NCI-H446 treated with DMSO at 0.1 percent for 48 hours (cell line): ENCODE measurements around the gene ZNF66.
"Not testable (repeated sequence)": the region's sequence is repeated elsewhere in the genome, so short reads cannot be mapped to it uniquely, and the experiment has no call there.

Experiments
- DNase-seq: peaks from one replicate; lab custom pipeline; 2025; lab: John Stamatoyannopoulos, UW

ZNF66 gene

GRCh38 chr19:20776083-20777076 lies at the start of gene ZNF66:
Gene ZNF66 (plus strand): TSS chr19:20776304. CDS start chr19:20776448, 144 bp downstream.
- DNase-seq = no peak

- not testable (repeated sequence) for DNase-seq
Measured at GRCh38 chr19:20750169-20750568, 25.9 kb upstream of the ZNF66 start.

- DNase-seq = not testable (repeated sequence)
Measured at GRCh38 chr19:20752291-20752690, 23.8 kb upstream of the ZNF66 start.

- not testable (repeated sequence) for DNase-seq
Measured at GRCh38 chr19:20769225-20769736, 6.8 kb upstream of the ZNF66 start.

- DNase-seq = no peak
Measured at GRCh38 chr19:20787786-20788185, 11.7 kb downstream of the ZNF66 start.

- no peak for DNase-seq
Measured at GRCh38 chr19:20791806-20792205, 15.7 kb downstream of the ZNF66 start.

GRCh38 chr19:20806311-20807262 lies 30.5 kb downstream of the ZNF66 start:
- not testable (repeated sequence) for DNase-seq

- no peak for DNase-seq
Measured at GRCh38 chr19:20840371-20840770, 64.3 kb downstream of the ZNF66 start.
